Progenitor cell of endocrine pancreas (in vitro differentiated cells): ENCODE measurements around the gene VIPR1. TPM values are rescaled to one million over a fixed set of nuclear protein-coding genes. Genes with fewer than 3 reads are reported as not detected.

Experiments used
- DNase-seq: peaks from one replicate; pipeline ENCODE4 v3.0.0; 2021; ENCODE audit warnings: low spot score; ENCODE audit not compliant: unreplicated experiment
- H3K27ac Mint-ChIP-seq: 2 replicates; pipeline ENCODE4 v1.8.0; 2021; ENCODE audit warnings: mild to moderate bottlenecking, moderate library complexity, mixed read lengths
- H3K27me3 Mint-ChIP-seq: 2 replicates; pipeline ENCODE4 v1.8.0; 2021; ENCODE audit warnings: mixed read lengths
- H3K36me3 Mint-ChIP-seq: 2 replicates; pipeline ENCODE4 v1.8.0; 2022; ENCODE audit warnings: mixed read lengths; ENCODE audit not compliant: insufficient read depth
- H3K4me1 Mint-ChIP-seq: 2 replicates; pipeline ENCODE4 v1.8.0; 2021; ENCODE audit warnings: low read depth, mixed read lengths
- H3K4me3 Mint-ChIP-seq: 2 replicates; pipeline ENCODE4 v1.8.0; 2021; ENCODE audit warnings: low read depth, mild to moderate bottlenecking, moderate library complexity, mixed read lengths
- H3K9me3 Mint-ChIP-seq: 2 replicates; pipeline ENCODE4 v1.8.0; 2021; ENCODE audit warnings: low read depth, mixed read lengths
- total RNA-seq: library from RNA; stranded (reverse); gene quantifications from 2 replicates; pipeline ENCODE4 v1.2.1, GENCODE V29; 2021
- TF ChIP-seq, protein P1 (sequence below): fragments of 200-600 bp; sonication (generic); IDR thresholded peaks from one replicate; pipeline ENCODE4 v1.5.0; 2021; ENCODE audit warnings: antibody characterized with exemption, mild to moderate bottlenecking; ENCODE audit not compliant: unreplicated experiment

The VIPR1 gene
- total RNA-seq, 1 donor from 2014 or later, result 6.8 TPM

DNA sequence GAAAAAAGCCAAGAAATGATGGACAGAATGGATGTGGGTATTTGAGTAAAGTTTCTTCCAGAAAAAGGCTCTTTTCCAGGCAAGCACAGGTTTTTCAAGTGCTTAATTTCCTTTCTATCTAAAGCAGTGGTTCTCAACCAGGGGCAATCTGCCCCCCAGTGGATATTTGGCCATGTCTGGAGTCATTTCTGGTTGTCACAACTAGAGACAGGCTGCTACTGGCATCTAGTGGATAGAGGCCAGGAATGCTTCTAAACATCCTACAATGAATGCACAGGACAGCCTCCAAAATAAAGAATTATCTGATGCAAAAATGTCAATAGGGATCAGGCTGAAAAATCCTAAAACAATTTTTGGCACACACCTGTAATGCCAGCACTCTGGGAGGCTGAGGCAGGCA, 55.4 kb downstream of the VIPR1 start:
- peaks cover 19% of the 10 kb centered on the region for H3K36me3 Mint-ChIP-seq
- no peak for DNase-seq
- TF ChIP-seq, protein P1, sequence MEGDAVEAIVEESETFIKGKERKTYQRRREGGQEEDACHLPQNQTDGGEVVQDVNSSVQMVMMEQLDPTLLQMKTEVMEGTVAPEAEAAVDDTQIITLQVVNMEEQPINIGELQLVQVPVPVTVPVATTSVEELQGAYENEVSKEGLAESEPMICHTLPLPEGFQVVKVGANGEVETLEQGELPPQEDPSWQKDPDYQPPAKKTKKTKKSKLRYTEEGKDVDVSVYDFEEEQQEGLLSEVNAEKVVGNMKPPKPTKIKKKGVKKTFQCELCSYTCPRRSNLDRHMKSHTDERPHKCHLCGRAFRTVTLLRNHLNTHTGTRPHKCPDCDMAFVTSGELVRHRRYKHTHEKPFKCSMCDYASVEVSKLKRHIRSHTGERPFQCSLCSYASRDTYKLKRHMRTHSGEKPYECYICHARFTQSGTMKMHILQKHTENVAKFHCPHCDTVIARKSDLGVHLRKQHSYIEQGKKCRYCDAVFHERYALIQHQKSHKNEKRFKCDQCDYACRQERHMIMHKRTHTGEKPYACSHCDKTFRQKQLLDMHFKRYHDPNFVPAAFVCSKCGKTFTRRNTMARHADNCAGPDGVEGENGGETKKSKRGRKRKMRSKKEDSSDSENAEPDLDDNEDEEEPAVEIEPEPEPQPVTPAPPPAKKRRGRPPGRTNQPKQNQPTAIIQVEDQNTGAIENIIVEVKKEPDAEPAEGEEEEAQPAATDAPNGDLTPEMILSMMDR, result no peak
- H3K4me3 Mint-ChIP-seq, result no peak overlapping the region
- H3K27ac Mint-ChIP-seq, result no peak overlapping the region
- no peaks in the 10 kb centered on the region for H3K4me1 Mint-ChIP-seq
- no peaks in the 10 kb centered on the region for H3K9me3 Mint-ChIP-seq
- no peaks in the 10 kb centered on the region for H3K27me3 Mint-ChIP-seq

DNA sequence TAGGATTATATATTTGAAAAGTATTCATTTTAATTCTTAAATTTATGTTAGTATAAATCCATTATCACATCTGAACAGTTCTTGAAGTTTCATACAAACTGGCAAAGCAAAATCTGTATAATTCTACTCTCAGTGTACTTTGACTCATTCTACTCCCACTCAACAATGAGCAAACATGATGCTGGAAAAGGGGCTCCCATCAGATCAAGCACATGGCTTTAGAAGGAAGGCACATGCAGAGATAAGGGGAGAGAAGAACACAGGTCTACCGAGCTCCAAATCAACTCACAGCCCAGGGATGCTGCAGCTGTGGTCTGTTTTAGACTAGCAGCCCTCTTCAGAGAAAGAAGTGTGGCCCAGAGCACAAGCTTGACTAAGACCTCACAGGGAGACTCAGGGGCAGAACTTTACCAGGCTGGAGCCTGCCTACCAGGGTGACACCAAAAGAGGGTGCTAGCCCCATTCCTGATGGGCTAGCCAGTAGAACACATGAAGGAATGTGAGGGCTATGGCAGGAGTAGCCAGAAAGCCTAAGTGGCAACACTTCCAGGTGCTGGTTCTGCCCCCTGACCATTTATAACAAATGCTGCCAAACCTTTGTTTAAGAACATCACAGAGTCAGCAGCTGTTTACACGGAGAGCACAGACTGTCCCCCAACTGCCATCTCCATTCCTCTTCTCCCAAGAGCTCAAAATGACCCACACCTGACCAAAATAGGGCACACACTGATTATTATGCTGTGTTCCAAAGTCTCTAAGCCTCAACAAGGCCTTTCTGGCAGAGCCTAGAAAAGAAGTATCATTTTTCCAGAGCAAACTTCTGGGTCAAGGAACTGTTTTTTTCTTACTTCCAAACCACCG, 59.8 kb downstream of the VIPR1 start:
- Mint-ChIP-seq H3K36me3 (peaks cover 10% of the 10 kb centered on the region), H3K27ac (no peak overlapping the region), H3K4me1 (no peaks in the 10 kb centered on the region), H3K9me3 (no peaks in the 10 kb centered on the region), H3K4me3 (no peak overlapping the region), H3K27me3 (no peaks in the 10 kb centered on the region)
- TF ChIP-seq, protein P1, result no peak
- no peak for DNase-seq

DNA sequence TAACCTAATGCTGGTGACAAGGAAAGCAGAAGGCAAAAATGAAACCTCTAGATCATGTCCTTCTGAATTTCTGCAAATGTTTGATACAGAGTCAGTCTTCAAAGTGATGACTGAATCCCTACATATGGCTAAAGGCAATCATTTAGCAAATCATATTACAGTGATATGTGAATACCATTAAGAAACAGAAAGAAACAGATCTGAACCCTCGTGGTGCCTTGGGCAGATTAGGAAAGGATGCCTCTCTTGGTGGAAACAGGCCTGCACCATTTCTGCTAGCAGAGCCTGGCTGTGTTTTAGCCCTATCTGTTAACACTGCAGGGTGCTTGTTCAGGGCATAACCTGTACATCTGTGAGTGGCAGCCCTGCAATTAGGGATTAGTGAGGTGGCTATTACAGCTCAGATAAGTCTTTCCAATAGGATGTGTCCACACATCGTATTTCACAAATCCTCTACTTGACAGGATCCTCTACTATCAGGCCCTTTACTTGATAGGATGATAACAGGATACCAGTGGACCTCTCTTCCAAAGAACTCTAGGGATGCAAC, 67.2 kb downstream of the VIPR1 start:
- peaks cover 16% of the 10 kb centered on the region for H3K36me3 Mint-ChIP-seq
- TF ChIP-seq, protein P1, result no peak
- no peaks in the 10 kb centered on the region for H3K4me1 Mint-ChIP-seq
- no peak overlapping the region for H3K27ac Mint-ChIP-seq
- H3K27me3 Mint-ChIP-seq, result no peaks in the 10 kb centered on the region
- DNase-seq, result no peak
- H3K4me3 Mint-ChIP-seq, result no peak overlapping the region
- H3K9me3 Mint-ChIP-seq, result peaks cover 8% of the 10 kb centered on the region

GRCh38 chr3:42572278-42572677, 69.8 kb downstream of the VIPR1 start:
- TF ChIP-seq, protein P1, result peak; percentile 35
- H3K4me1 Mint-ChIP-seq, result no peaks in the 10 kb centered on the region
- no peak overlapping the region for H3K4me3 Mint-ChIP-seq
- peaks cover 32% of the 10 kb centered on the region for H3K36me3 Mint-ChIP-seq
- peaks cover 18% of the 10 kb centered on the region for H3K9me3 Mint-ChIP-seq
- peak overlapping the region; percentile 29 for H3K27ac Mint-ChIP-seq
- DNase-seq, result no peak
- H3K27me3 Mint-ChIP-seq, result no peaks in the 10 kb centered on the region

DNA sequence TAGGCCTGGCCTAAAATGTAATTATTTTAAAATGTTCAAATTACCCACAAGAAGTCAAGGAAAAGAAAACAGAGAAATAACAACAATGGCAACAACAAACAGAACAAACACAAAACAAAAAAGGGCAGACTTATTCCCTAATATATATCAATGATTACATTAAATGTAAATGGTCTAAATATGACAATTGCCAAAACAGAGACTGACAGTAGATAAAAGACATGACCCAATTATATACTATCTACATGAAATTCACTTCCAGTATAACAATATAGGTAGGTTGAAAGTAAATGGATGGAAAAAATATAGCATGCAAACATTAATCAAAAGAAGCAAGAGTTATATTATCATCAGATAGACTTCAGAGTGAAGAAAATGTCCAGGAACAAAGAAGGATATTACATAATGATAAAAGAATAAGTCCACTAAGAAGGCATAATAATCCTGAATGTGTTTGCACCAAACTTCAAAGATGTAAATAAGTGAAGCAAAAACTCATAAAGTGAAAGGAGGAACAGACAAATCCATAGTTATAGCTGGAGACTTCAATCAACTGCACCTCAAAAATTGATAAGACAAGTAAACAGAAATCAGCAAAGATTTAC, 72.8 kb downstream of the VIPR1 start:
- TF ChIP-seq, protein P1, result no peak
- DNase-seq, result no peak
- peaks cover 4% of the 10 kb centered on the region for H3K4me1 Mint-ChIP-seq
- H3K4me3 Mint-ChIP-seq, result no peak overlapping the region
- H3K36me3 Mint-ChIP-seq, result peaks cover 40% of the 10 kb centered on the region
- no peak overlapping the region for H3K27ac Mint-ChIP-seq
- peaks cover 18% of the 10 kb centered on the region for H3K9me3 Mint-ChIP-seq
- H3K27me3 Mint-ChIP-seq, result no peaks in the 10 kb centered on the region
